ENCODE measurements around the gene DPF1.

Gene DPF1

DNA sequence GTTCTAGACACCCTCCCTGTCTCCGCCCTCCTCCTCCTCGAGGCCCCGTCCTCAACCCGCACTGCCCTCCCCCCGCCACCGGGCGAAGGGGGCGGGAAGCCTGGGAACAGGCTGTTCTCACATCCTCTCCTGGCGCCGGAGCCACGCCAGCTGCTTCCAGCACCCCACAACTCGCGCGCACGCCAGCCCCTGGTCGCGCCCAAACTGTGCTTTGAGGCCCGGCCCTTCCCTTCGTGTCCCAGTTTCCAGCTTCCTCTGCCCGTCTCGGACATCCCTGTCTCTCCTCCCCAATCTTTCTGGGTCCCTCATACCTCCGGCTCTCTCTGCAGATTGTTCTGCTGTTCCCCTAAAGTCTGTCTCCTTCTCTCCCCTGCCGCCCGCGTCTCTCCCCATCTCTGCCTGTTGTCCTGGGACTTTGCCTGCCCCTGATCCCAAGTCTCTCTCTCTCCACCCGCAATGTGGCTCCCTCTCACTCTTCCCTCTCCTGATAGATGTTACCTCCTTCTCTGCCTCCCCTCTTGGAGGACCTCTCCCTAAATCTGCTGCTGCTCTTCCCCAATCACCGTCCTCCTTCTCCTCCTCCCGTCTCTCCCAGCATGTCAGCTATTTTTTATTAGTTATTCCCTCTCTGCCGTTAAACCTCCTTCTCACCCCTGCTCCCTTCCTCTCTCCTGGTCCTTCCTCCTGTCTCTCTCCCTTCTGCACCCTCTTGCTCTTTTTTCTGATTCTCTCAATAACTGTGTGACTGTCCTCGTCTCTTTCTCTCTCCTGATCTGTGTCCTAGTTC is 14.2 kb downstream of the DPF1 start:
- ChIA-PET POLR2A (ENCODE audit: low non-redundant PET) (no interaction called here), CTCF (interaction anchor here (0.7 to 1.3 kb wide), 3 partner anchors 57 to 307 kb away, joined by 3 to 7 read pairs (median 5); no protein-coding TSS in a partner anchor)
- TF ChIP-seq, protein P1, sequence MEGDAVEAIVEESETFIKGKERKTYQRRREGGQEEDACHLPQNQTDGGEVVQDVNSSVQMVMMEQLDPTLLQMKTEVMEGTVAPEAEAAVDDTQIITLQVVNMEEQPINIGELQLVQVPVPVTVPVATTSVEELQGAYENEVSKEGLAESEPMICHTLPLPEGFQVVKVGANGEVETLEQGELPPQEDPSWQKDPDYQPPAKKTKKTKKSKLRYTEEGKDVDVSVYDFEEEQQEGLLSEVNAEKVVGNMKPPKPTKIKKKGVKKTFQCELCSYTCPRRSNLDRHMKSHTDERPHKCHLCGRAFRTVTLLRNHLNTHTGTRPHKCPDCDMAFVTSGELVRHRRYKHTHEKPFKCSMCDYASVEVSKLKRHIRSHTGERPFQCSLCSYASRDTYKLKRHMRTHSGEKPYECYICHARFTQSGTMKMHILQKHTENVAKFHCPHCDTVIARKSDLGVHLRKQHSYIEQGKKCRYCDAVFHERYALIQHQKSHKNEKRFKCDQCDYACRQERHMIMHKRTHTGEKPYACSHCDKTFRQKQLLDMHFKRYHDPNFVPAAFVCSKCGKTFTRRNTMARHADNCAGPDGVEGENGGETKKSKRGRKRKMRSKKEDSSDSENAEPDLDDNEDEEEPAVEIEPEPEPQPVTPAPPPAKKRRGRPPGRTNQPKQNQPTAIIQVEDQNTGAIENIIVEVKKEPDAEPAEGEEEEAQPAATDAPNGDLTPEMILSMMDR (conservative IDR thresholded peaks at IDR 0.05; ENCODE audit: low read depth): no peak
- no peak for DNase-seq (ENCODE audit: low spot score)
- peak overlapping the region; percentile 98 for H3K27ac ChIP-seq

DNA sequence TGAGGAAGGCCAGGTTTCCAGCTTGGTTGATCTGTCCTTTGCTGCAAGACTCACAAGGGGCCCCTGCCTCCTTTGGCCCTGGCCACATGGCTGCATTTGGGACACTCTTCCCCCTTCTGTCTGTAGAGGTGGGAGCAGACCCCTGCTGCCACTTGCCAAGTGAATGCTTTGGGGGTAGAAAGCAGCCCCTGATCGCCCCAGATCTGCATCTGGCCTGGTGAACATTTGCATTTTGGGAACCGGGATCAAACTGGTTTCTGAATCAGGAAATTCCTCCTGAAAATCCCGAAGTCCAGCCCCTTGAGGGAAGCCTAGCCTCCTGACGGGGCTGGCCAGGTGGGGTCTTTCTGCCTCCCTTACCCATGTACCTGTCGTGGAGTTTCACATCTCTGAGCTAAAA is 14.9 kb downstream of the DPF1 start:
- POLR2A ChIA-PET (ENCODE audit: low non-redundant PET): no interaction called here
- DNase-seq (ENCODE audit: low spot score): no peak
- TF ChIP-seq, protein P1 (conservative IDR thresholded peaks at IDR 0.05; ENCODE audit: low read depth): no peak
- CTCF ChIA-PET: interaction anchor here (0.9 to 1.3 kb wide), 2 partner anchors 67 to 307 kb away, joined by 5 to 7 read pairs; no protein-coding TSS in a partner anchor
- H3K27ac ChIP-seq: peak overlapping the region; percentile 98

DNA sequence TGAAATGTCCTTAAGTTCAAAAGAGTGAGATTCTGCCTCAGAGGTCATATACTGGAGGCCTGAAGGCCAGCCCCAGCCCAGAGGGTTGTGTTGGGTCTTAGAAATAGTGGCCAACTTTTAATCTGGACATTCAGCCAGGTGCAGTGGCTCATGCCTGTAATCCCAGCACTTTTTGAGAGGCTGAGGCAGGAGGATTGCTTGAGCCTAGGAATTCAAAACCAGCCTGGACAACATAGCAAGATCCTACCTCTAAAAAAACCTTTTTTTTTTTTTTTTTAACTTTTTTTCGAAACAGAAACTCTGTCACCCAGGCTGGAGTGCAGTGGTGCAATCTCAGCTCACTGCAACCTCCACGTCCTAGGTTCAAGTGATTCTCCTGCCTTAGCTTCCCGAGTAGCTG is 15.5 kb downstream of the DPF1 start:
- H3K27ac ChIP-seq: peak overlapping the region; percentile 98
- DNase-seq (ENCODE audit: low spot score): no peak
- ChIA-PET CTCF (interaction anchor here (1.3 kb wide), 1 partner anchor 66 kb away, joined by 5 read pairs; no protein-coding TSS in a partner anchor), POLR2A (ENCODE audit: low non-redundant PET) (no interaction called here)
- TF ChIP-seq, protein P1 (conservative IDR thresholded peaks at IDR 0.05; ENCODE audit: low read depth): no peak

DNA sequence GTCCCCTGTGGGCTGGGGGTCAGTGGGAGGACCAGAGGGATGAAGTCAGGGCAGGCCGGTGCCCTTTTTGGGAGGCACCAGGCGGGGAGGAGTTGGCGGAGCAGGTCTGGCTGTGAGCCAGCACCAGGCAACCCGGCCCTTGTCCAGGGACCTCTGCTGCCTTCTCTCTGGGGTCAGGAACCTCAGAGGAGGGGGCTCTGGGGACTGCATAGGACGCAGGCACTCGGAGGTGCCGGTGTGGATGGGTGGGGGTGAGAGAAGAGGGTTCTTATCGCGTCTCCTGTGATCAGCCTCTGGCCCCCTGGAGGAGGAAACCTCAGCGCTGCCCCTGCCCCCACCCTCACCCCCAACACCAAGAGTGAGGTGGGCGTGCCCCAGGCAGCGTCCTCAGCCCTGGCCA is 16.5 kb downstream of the DPF1 start:
- POLR2A ChIA-PET (ENCODE audit: low non-redundant PET): no interaction called here
- CTCF ChIA-PET: no interaction called here
- TF ChIP-seq, protein P1 (conservative IDR thresholded peaks at IDR 0.05; ENCODE audit: low read depth): no peak
- H3K27ac ChIP-seq: peak overlapping the region; percentile 98
- no peak for DNase-seq (ENCODE audit: low spot score)

DNA sequence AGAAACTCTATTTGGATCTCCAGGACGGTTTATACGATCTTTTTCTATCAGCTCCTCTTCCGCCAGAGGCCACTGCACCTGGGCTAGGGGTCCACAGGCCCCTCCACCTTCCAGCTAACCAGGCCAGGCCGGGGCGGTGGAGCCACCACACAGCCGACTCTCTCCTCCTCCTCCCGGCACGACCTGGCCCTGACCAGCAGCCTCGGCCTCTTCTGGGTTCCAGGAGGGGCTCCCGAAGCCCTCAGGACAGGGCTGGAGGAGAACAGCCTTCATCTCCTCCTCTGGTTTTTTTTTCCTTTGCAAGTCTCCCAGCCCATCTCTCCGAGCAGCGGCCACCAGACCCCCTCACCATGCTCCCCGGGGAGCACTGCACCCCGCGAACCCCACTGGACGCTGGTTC is 17.1 kb downstream of the DPF1 start:
- DNase-seq (ENCODE audit: low spot score): no peak
- CTCF ChIA-PET: no interaction called here
- TF ChIP-seq, protein P1 (conservative IDR thresholded peaks at IDR 0.05; ENCODE audit: low read depth): no peak
- peak overlapping the region; percentile 98 for H3K27ac ChIP-seq
- POLR2A ChIA-PET (ENCODE audit: low non-redundant PET): no interaction called here

DNA sequence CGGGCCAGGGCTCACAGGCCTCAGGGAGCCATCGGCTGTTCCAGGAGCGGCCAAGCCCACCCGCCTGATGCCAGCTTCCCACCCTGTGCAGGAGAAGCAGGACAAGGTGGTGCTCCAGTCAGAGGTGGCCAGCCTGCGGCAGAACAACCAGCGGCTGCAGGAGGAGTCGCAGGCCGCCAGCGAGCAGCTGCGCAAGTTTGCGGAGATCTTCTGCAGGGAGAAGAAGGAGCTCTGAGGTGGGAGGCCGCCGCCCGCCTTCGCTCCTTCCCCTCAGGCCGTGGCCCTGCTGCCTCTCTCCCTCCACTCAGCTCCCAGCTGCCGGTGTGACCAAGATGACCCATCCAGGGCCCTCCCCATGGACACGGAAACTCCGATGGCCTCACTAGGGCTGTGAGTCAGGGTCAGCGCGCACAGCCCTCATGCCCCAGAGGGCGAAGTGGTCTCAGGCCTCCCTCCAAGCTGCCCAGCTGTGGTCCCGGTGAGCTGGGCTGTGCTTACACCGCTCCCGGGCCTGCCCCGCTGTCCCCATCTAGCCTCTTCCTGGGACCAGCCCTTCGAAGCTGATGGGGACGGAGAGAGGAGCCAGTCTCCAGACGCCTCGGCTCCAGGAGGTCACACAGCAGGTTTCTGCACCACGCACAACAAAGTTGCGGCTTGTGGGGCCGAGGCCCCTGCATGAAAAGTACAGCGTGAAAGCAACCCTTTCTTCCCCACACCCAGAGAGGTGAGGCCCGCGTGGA is 17.8 kb downstream of the DPF1 start:
- TF ChIP-seq, protein P1 (conservative IDR thresholded peaks at IDR 0.05; ENCODE audit: low read depth): no peak
- ChIA-PET CTCF (no interaction called here), POLR2A (ENCODE audit: low non-redundant PET) (no interaction called here)
- no peak for DNase-seq (ENCODE audit: low spot score)
- H3K27ac ChIP-seq: peak overlapping the region; percentile 98

Measured in RWPE1 (cell line).